HG02623 (cell line): Measurements from ENCODE around the gene RASSF8.

Experiments
- ATAC-seq: cut with Tn5 transposase; IDR thresholded peaks from one replicate; pipeline ENCODE4 v1.9.1; 2021; ENCODE audit warnings: moderate library complexity; ENCODE audit not compliant: unreplicated experiment

RASSF8 gene

GRCh38 chr12:26123482-26123980, 165.0 kb downstream of the RASSF8 start:
- ATAC-seq: no peak

- ATAC-seq: no peak
Observed at GRCh38 chr12:26124446-26125399, 166.2 kb downstream of the RASSF8 start, which contains the start of gene BHLHE41. TSS of gene BHLHE41 (minus strand) at chr12:26125037. CDS start at chr12:26124779, 258 bp downstream.

GRCh38 chr12:26125400-26126339, 167.2 kb downstream of the RASSF8 start:
- peak; percentile 29 for ATAC-seq

GRCh38 chr12:26126340-26127284, 168.1 kb downstream of the RASSF8 start:
- ATAC-seq: peak; percentile 30

GRCh38 chr12:26127404-26127803, 168.9 kb downstream of the RASSF8 start:
- no peak for ATAC-seq

DNA sequence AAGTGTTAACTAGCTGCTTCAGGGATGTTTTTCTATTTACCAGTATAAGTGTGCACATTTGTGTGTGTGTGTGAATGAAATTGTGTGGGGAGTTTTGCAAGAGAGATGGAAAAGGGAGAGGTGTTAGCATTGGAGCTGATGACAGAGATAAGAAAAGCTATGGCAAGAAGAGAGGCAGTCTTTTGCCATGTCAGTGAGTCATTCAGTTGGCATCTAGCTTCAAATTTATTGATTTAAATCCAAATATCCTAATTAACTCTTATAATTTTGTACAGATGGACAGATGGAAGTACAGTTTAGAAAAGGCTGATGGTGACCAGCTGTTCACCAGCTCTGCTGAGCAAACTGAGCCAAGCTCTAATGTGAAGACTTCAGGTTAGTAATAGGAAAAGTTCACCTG, 169.7 kb downstream of the RASSF8 start:
- ATAC-seq: no peak
